Stimulated activated CD8-positive, alpha-beta memory T cell treated with anti-CD3 and anti-CD28 coated beads, Interleukin-4, amount 100 ng/mL, for 48 hours (primary cell): Measurements from ENCODE around the gene TMEM62.
"Not testable (repeated sequence)": the region's sequence is repeated elsewhere in the genome, so short reads cannot be mapped to it uniquely, and the experiment has no call there.

Experiments used
- DNase-seq: peaks from one replicate; pipeline ENCODE4 v3.0.0-alpha.2; 2020

The TMEM62 gene

GRCh38 chr15:43184407-43185124 is 51.2 kb downstream of the TMEM62 start:
- DNase-seq, result no peak

- peak; percentile 96 for DNase-seq
These were observed 52.0 kb downstream of the TMEM62 start, which contains the start of gene CCNDBP1 for GRCh38 chr15:43185157-43186002. CCNDBP1 (plus strand) TSS chr15:43185403; CDS start chr15:43185499, 96 bp downstream.

- DNase-seq, result no peak
These were observed 52.6 kb downstream of the TMEM62 start for GRCh38 chr15:43186003-43186353.

- DNase-seq, result no peak
These were observed 54.3 kb downstream of the TMEM62 start for GRCh38 chr15:43187544-43188155.

GRCh38 chr15:43189296-43189695 is 55.9 kb downstream of the TMEM62 start:
- no peak for DNase-seq

GRCh38 chr15:43190178-43190577 is 56.8 kb downstream of the TMEM62 start:
- DNase-seq, result no peak

- no peak for DNase-seq
These were observed 60.3 kb downstream of the TMEM62 start for GRCh38 chr15:43193710-43194109.

- DNase-seq, result no peak
These were observed 61.4 kb downstream of the TMEM62 start for GRCh38 chr15:43194795-43195194.

GRCh38 chr15:43196760-43197548 is 63.6 kb downstream of the TMEM62 start:
- DNase-seq, result no peak

- not testable (repeated sequence) for DNase-seq
These were observed 64.4 kb downstream of the TMEM62 start for GRCh38 chr15:43197773-43198172.

GRCh38 chr15:43198556-43198955 is 65.2 kb downstream of the TMEM62 start:
- DNase-seq, result not testable (repeated sequence)

GRCh38 chr15:43198992-43199391 is 65.6 kb downstream of the TMEM62 start:
- DNase-seq, result no peak

- no peak for DNase-seq
These were observed 66.6 kb downstream of the TMEM62 start for GRCh38 chr15:43199945-43200488.

- DNase-seq, result peak; percentile 70
These were observed 70.9 kb downstream of the TMEM62 start for GRCh38 chr15:43204016-43204901.

- no peak for DNase-seq
These were observed 72.7 kb downstream of the TMEM62 start for GRCh38 chr15:43206054-43206453.

- DNase-seq, result no peak
These were observed 73.6 kb downstream of the TMEM62 start for GRCh38 chr15:43207024-43207423.

GRCh38 chr15:43208052-43209002 is 74.9 kb downstream of the TMEM62 start:
- DNase-seq, result no peak

GRCh38 chr15:43209059-43209824 is 75.9 kb downstream of the TMEM62 start:
- DNase-seq, result no peak

- DNase-seq, result no peak
These were observed 76.9 kb downstream of the TMEM62 start for GRCh38 chr15:43210172-43210745.
